OCI-LY3 (cell line): ENCODE data around the gene HACE1.

Source experiments
- EZH2phosphoT487 ChIP-seq: fragments of 200-600 bp; shearing (Covaris generic); IDR thresholded peaks from 2 replicates; pipeline ENCODE4 v1.6.1; 2018; ENCODE audit warnings: antibody characterized with exemption, mixed run types, low read depth
- TF ChIP-seq, protein P1 (sequence below): fragments of 200-600, 300-600 bp; sonication (generic); IDR thresholded peaks from 2 replicates; pipeline ENCODE4 v1.5.1; 2014; ENCODE audit warnings: antibody characterized with exemption, low read length, low read depth

DNA sequence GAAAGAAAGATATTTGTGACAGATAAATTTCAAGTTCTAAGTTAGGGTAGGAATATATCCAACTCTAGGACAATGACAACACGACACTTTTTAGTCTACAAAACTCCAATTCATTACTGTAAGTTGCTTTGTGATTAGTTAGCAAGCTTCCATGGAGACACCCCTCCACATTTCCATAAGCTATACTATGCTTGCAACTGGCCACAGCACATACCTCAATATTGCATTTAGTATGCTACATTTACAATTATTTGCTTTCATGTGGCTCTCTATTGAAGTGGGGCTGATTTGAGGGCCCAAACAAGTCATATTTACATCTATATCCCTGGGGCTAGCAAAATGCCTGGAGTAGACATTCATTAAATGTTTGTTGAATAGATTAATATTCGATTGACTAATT is 129.3 kb downstream of the HACE1 start:
- TF ChIP-seq, protein P1, sequence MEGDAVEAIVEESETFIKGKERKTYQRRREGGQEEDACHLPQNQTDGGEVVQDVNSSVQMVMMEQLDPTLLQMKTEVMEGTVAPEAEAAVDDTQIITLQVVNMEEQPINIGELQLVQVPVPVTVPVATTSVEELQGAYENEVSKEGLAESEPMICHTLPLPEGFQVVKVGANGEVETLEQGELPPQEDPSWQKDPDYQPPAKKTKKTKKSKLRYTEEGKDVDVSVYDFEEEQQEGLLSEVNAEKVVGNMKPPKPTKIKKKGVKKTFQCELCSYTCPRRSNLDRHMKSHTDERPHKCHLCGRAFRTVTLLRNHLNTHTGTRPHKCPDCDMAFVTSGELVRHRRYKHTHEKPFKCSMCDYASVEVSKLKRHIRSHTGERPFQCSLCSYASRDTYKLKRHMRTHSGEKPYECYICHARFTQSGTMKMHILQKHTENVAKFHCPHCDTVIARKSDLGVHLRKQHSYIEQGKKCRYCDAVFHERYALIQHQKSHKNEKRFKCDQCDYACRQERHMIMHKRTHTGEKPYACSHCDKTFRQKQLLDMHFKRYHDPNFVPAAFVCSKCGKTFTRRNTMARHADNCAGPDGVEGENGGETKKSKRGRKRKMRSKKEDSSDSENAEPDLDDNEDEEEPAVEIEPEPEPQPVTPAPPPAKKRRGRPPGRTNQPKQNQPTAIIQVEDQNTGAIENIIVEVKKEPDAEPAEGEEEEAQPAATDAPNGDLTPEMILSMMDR, result no peak
- TF ChIP-seq EZH2phosphoT487, result no peak
